ENCODE measurements around the gene KCNC4. TPM values are rescaled to one million over a fixed set of nuclear protein-coding genes. Genes with fewer than 3 reads are reported as not detected.

Gene KCNC4
- polyA plus RNA-seq (ENCODE audit: low read depth in 6 of 6) = 1 to 10 TPM; 1.1 to 2.4 (median 1.3) TPM

DNA sequence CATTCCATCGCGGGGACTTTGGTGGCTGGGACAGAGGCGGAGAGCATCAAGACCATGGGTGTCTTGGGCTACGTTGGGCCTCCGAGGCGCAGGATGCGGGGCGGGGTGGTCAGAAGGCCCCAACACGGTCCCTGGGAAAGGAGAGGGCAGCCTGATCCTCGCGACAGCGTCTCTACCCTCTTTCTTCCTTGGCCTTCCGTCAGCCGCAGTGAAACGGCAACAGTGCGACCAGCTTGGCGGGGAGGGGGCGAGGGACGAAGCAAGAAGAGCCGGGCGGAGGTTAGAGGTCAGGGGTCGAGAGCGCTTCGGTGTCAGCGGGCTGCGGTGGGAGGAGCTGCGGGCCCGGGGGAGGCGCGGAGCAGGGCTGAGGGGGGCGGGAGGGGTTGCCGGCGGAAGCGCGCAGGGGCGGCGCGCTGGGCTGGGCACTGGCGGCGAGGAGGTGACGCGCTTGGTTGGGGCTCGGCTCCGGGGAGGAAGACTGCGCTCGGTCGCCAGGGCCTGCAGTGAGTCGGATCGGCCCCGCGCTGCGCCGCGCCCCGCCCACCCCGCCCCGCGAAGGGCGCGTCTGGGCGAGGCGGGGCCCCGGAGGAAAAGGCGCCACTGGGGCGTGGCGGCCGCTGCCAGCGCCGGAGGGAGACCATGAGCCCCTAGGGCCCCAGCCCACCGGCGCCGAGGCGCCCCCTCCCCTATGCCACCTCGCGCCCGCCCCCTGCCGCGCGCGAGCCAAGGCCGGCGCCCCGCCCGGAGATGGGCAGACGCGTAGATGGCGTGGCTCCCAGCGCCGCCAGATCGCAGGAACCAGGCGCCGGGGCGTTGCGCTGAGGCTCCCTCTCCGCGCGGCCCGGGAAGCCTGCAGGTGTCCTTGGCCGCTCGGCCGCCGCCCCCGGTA, at the start of gene KCNC4:
KCNC4 (plus strand) TSS at position 600 of the 889 bp plus-strand sequence. CDS start 1,186 bp downstream, outside the sequence.
- Mint-ChIP-seq H3K4me1 (peaks cover 38 to 41% (median 40%) of the 10 kb centered on the region in 3 donors), H3K9me3 (no peaks in the 10 kb centered on the region), H3K36me3 (no peaks in the 10 kb centered on the region), H3K27ac (peak within 1 kb of the TSS; percentile 93 to 99 (median 96)), H3K4me3 (peak within 1 kb of the TSS; percentile 91 to 97 (median 94)), H3K27me3 (peaks cover 0 to 5% (median 0%) of the 10 kb centered on the region in 3 donors)
- DNase-seq (peak; percentile 89), ATAC-seq (ENCODE audit: low read depth in 2 of 2) (peak; percentile 83 to 85)

DNA sequence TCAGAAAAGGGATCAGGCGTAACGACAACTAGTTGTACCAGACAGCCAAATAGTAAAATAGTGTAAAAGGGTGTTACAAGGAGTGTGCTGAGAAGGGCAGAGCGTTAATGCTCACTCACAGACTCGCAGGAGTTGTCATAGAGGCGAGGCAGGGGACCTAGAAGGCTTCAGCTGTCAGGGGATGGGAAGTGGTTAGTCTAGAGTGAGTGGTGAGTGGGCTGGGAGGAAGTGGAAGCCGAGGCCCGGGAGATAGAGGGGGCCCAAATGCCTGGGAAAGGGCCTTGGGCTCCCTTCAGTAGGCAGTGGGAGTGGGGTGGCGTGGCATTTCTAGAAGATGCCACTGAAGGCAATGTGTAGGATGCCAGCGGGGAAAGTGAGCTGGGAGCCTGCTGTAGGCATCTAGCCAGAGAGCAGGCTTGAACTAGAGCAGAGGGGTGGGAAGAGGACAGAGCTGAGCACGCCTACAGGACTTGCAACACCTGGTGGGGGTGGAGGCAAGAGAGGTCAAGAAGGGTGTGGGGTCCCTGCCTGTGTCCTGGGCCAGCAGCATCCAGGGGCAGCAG, 49.5 kb upstream of the KCNC4 start:
- Mint-ChIP-seq H3K27me3 (peaks cover 41 to 68% (median 56%) of the 10 kb centered on the region in 3 donors), H3K9me3 (peaks cover 3 to 11% (median 6%) of the 10 kb centered on the region in 7 donors), H3K36me3 (peaks cover 0 to 18% of the 10 kb centered on the region in 2 donors), H3K27ac (no peak overlapping the region), H3K4me3 (no peak overlapping the region), H3K4me1 (no peaks in the 10 kb centered on the region)
- no peak for DNase-seq
- no peak for ATAC-seq (ENCODE audit: low read depth in 2 of 2)

DNA sequence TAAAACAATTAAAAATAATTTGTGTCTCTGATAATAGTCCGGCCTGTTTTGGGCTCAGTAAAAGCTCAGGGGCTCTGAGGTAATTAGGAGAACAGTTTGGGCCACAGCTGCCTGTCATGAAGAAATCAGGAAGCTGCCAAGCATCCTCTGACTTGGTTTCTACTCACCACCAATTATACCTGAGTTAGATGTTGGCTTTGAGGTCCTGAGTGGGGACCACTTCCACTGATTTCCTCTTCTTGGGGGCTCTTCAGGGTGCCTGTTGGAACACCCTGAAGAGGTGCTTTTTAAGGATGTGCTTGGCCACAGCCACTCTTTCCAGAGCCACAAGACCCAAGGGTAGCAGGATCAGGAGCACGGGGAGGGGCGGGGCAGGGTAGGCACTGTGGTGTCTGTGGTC, 48.9 kb upstream of the KCNC4 start:
- ATAC-seq (ENCODE audit: low read depth in 2 of 2) = no peak
- peaks cover 3 to 11% (median 6%) of the 10 kb centered on the region in 7 donors for H3K9me3 Mint-ChIP-seq
- peaks cover 35 to 64% (median 51%) of the 10 kb centered on the region in 3 donors for H3K27me3 Mint-ChIP-seq
- no peak overlapping the region for H3K4me3 Mint-ChIP-seq
- peaks cover 0 to 18% of the 10 kb centered on the region in 2 donors for H3K36me3 Mint-ChIP-seq
- no peak overlapping the region for H3K27ac Mint-ChIP-seq
- no peak for DNase-seq
- no peaks in the 10 kb centered on the region for H3K4me1 Mint-ChIP-seq

DNA sequence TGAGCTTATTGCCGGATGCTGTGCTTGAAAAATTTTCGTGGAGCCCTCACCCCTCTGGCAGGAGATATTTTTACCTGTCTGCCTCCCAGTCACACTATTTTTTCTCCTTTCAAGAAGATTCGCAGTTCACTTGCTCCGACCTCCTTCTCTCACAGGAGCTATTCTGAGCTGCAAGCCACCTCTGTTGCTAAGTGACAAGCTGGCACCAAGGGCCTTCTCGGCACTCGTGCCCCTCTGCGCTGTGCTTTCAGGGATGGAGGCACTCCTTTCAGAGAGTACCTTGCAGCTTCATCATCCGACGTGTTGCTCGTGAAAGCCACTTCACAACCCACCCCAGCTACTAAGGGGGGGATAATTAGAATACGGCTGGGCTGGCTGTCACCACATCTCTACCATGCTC, 48.3 kb upstream of the KCNC4 start:
- H3K27ac Mint-ChIP-seq = no peak overlapping the region
- H3K9me3 Mint-ChIP-seq = peaks cover 3 to 11% (median 5%) of the 10 kb centered on the region in 7 donors
- H3K4me3 Mint-ChIP-seq = peak overlapping the region in 1 of 8 donors; percentile 2
- H3K27me3 Mint-ChIP-seq = peaks cover 31 to 57% (median 44%) of the 10 kb centered on the region in 3 donors
- H3K36me3 Mint-ChIP-seq = peaks cover 0 to 18% of the 10 kb centered on the region in 2 donors
- no peak for DNase-seq
- no peak for ATAC-seq (ENCODE audit: low read depth in 2 of 2)
- H3K4me1 Mint-ChIP-seq = no peaks in the 10 kb centered on the region

DNA sequence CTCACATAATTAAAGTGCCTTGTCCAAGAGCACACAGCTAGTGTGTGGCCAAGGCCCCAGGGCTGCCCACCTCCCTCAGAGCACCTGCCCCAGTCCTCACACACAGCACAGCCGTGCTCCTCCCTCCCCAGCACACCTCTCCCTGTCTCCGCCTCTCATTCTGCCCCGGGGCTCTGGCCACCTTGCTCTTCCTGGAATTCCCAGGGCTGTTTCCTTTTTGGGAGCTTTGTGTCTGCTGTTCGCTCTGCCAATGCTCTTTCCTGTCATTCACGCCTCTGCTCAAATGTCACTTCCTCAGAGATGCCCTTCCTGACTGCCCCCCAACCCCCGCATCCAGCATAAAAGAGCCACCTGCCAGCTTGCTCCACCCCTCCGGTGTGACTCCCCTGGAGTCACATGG, 46.5 kb upstream of the KCNC4 start:
- Mint-ChIP-seq H3K4me3 (no peak overlapping the region), H3K36me3 (peaks cover 0 to 8% of the 10 kb centered on the region in 2 donors), H3K9me3 (peaks cover 0 to 6% (median 2%) of the 10 kb centered on the region in 7 donors), H3K27me3 (peaks cover 25 to 45% (median 29%) of the 10 kb centered on the region in 3 donors), H3K4me1 (no peaks in the 10 kb centered on the region), H3K27ac (peak overlapping the region in 1 of 6 donors; percentile 42)
- ATAC-seq (ENCODE audit: low read depth in 2 of 2) = no peak
- no peak for DNase-seq

DNA sequence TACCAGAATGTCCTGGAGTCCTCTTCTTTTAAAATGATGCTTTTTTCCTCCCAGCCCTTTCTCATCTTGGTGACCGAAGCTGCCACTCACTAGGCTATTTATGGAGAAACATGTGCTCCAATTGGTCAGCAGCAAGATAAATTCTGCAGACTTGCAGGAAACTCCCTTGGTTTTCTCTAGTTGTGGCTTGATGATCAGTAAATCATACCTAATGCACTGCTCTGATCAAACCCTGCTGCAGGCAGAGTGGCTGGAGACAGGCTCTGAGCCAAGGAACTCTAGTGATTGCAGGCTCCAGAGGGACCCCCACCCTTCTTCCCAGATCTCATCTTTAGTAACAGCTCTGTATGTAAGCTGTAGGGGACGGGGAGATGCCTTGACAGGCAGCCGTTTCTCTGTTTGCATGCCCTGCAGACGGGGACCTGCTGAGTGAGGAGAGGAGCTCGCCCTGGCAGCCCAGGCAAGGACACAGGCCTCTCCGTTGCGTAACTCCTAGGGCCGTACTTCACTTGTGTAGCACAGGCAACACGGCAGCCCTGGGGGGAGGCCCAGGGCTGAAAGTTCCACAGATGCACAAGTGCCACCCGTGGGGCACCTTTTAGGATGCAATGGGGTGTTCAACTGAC, 45.3 kb upstream of the KCNC4 start:
- Mint-ChIP-seq H3K4me3 (no peak overlapping the region), H3K27me3 (peaks cover 14 to 38% (median 21%) of the 10 kb centered on the region in 3 donors), H3K36me3 (peaks cover 0 to 8% of the 10 kb centered on the region in 2 donors), H3K4me1 (no peaks in the 10 kb centered on the region), H3K27ac (no peak overlapping the region), H3K9me3 (peaks cover 0 to 6% (median 2%) of the 10 kb centered on the region in 7 donors)
- DNase-seq (no peak), ATAC-seq (ENCODE audit: low read depth in 2 of 2) (no peak)

DNA sequence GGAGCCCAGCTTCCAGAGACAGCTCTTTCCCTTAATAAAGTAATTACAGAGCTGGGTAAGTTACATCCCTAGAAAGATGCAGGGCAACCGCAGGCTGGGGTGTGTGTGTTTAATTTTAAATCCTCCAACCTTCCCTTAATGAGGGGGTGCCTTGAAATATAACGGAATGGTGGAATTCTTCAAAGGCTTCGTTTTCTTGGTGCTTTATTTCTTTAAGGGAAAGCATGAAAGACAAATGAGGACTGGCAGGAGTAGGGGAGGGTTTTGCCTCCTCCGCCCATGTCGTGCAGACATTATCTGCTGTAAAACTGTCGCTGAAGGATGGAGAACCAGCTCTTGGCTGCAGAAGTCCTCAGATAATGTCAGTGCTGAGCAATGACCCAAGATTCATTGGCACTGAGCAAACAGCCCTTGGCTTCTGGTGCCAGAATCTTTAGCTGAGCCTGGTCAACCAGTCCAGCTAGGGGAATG, 44.3 kb upstream of the KCNC4 start:
- ATAC-seq (ENCODE audit: low read depth in 2 of 2) (no peak), DNase-seq (no peak)
- peaks cover 0 to 1% of the 10 kb centered on the region in 2 donors for H3K36me3 Mint-ChIP-seq
- peaks cover 0 to 2% (median 0%) of the 10 kb centered on the region in 7 donors for H3K9me3 Mint-ChIP-seq
- H3K27ac Mint-ChIP-seq = no peak overlapping the region
- H3K4me3 Mint-ChIP-seq = no peak overlapping the region
- H3K4me1 Mint-ChIP-seq = no peaks in the 10 kb centered on the region
- peaks cover 7 to 36% (median 17%) of the 10 kb centered on the region in 3 donors for H3K27me3 Mint-ChIP-seq

DNA sequence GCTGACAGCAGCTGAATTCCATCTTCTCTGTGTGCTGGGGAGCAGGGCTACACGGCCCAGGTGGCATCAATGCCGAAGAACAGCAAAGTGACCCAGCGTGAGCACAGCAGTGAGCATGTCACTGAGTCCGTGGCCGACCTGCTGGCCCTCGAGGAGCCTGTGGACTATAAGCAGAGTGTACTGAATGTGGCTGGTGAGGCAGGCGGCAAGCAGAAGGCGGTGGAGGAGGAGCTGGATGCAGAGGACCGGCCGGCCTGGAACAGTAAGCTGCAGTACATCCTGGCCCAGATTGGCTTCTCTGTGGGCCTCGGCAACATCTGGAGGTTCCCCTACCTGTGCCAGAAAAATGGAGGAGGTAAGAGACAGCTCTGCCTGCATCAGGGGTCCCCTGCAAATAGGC, 43.3 kb upstream of the KCNC4 start:
- Mint-ChIP-seq H3K4me3 (no peak overlapping the region), H3K27me3 (peaks cover 7 to 41% (median 22%) of the 10 kb centered on the region in 3 donors), H3K4me1 (no peaks in the 10 kb centered on the region), H3K9me3 (peaks cover 0 to 1% (median 0%) of the 10 kb centered on the region in 7 donors), H3K36me3 (no peaks in the 10 kb centered on the region), H3K27ac (no peak overlapping the region)
- ATAC-seq (ENCODE audit: low read depth in 2 of 2) (no peak), DNase-seq (no peak)

DNA sequence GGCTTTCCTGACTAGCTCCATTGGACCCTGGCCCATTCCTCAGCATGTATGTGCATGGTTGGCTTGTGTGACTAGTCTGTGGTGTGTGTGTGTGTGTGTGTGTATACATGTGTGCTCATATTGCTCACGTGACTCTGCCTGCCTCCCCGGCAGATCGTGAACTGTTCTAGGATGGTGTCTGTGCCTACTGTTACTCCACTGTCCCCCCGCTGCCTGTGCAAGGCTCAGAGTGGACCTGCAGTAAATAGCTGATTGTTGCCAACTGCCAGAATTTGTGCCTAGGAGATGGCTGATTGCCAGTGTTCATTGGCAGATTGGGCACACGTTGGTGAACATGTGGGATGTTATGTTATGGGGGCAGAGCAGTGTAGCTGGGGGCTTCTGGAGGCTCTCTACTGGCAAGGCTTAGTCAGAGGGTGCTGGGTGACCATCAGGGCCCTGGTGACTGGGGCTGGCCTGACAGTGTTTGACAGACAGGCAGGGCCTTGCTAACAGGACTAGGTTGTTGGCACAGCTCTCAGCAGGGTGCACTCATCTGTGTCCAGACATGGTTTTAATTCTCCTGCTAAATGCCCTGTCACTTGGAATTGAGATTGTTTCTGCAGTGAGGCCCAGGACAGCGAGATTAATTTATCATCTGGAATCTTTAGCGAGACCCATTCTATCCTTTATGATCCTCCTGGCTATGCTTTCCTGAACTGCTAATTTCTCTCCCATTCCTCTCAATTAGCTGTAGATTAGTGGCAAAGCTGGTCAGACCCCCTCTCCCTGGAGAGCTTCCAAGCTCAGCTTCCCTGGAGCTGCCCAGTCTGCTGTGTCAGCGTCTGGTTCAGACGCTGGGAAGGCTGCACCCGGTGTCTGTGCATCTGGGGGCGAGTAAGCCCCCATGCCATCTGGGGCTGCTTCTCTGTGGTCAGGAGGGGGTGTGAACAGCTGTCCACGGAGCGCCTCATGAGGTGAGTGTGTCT, 39.1 kb upstream of the KCNC4 start:
- ATAC-seq (ENCODE audit: low read depth in 2 of 2) (no peak), DNase-seq (no peak)
- Mint-ChIP-seq H3K4me3 (no peak overlapping the region), H3K27me3 (peaks cover 10 to 42% (median 40%) of the 10 kb centered on the region in 3 donors), H3K36me3 (no peaks in the 10 kb centered on the region), H3K4me1 (no peaks in the 10 kb centered on the region), H3K27ac (no peak overlapping the region), H3K9me3 (no peaks in the 10 kb centered on the region)

DNA sequence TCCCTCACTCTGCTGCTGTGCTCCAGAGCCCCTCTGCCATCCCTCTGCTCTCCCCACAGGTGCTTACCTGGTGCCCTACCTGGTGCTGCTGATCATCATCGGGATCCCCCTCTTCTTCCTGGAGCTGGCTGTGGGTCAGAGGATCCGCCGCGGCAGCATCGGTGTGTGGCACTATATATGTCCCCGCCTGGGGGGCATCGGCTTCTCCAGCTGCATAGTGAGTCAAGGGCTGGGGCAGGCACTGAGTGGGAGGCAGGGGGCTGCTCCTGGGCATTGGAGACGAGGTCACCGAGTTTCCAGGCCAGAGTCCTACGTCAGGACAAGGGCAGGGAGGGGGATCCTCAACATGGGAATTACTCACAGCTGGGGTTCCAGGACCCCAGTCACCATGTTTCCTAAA, 38.1 kb upstream of the KCNC4 start:
- no peak for DNase-seq
- H3K27ac Mint-ChIP-seq = peak overlapping the region in 1 of 6 donors; percentile 52

DNA sequence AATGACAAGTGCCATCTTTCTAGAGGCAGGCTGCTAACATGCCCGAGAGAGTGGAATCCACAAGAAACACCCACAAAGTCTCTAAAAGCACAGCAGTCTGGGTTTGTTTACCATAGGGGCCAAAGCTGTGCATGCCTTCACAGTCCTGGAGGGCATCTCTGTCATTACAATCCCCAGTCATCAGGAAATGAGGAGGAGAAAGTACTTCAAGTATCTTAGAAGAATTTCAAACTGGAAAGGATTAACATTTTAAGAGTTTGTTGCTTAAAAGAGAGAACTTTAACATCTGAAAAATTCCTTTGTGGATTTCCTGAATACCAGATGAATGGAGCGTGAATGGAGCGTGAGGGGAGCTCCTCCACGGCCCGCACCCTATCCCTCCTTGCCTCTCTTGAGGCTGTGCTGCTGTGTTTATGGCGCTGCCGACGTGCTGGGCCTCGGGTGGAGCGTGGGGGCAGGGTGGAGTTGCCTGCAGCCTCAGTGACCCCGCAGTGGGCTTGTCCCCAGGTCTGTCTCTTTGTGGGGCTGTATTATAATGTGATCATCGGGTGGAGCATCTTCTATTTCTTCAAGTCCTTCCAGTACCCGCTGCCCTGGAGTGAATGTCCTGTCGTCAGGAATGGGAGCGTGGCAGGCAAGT, 36.5 kb upstream of the KCNC4 start:
- ATAC-seq (ENCODE audit: low read depth in 2 of 2) (no peak), DNase-seq (no peak)
- H3K4me3 Mint-ChIP-seq = peak overlapping the region in 1 of 8 donors; percentile 22

More for the DNA sequence above, 38.1 kb upstream of the KCNC4 start:
- Mint-ChIP-seq H3K4me1 (no peaks in the 10 kb centered on the region), H3K27me3 (peaks cover 16 to 51% (median 46%) of the 10 kb centered on the region in 3 donors), H3K4me3 (no peak overlapping the region), H3K9me3 (no peaks in the 10 kb centered on the region), H3K36me3 (no peaks in the 10 kb centered on the region)
- no peak for ATAC-seq (ENCODE audit: low read depth in 2 of 2)

DNA sequence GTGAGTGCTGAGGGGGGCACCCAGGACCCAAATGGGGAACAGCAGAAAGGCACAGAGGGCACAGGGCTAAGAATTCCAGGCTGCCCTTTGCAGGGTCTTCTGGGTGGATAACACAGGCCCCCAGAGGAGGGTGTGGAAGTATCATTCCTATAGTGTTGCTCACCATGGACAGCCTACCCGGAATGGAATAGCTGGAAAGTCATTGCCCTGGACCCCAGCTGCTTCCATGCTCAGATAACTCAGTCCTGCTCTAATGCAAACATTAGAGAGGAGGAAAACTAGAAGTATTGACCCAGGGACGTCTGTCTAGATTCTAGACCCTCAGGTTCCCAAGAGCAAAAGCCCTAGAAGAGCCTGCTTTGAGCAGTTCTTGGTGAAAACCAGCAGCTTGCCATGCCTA, 35.2 kb upstream of the KCNC4 start:
- H3K27me3 Mint-ChIP-seq = peaks cover 12 to 54% (median 46%) of the 10 kb centered on the region in 3 donors
- no peak for DNase-seq
- no peak overlapping the region for H3K4me3 Mint-ChIP-seq
- no peak for ATAC-seq (ENCODE audit: low read depth in 2 of 2)
- no peaks in the 10 kb centered on the region for H3K36me3 Mint-ChIP-seq
- H3K27ac Mint-ChIP-seq = no peak overlapping the region
- no peaks in the 10 kb centered on the region for H3K4me1 Mint-ChIP-seq
- peaks cover 0 to 7% (median 4%) of the 10 kb centered on the region in 7 donors for H3K9me3 Mint-ChIP-seq

More for the DNA sequence above, 36.5 kb upstream of the KCNC4 start:
- no peaks in the 10 kb centered on the region for H3K4me1 Mint-ChIP-seq
- peaks cover 0 to 3% (median 2%) of the 10 kb centered on the region in 7 donors for H3K9me3 Mint-ChIP-seq
- H3K27me3 Mint-ChIP-seq = peaks cover 12 to 54% (median 46%) of the 10 kb centered on the region in 3 donors
- H3K27ac Mint-ChIP-seq = no peak overlapping the region
- H3K36me3 Mint-ChIP-seq = no peaks in the 10 kb centered on the region

Data from naive B cell (primary cell).